SK-N-MC (cell line): ENCODE measurements around the gene DISC1.

ENCODE experiments used
- EZH2 ChIP-seq: fragments of 200-600 bp; sonication (generic); IDR thresholded peaks from one replicate; pipeline ENCODE4 v1.6.1; 2017; ENCODE audit warnings: antibody characterized with exemption
- FOXP2 ChIP-seq: optimal IDR thresholded peaks from 2 replicates; pipeline ENCODE3; 2011; ENCODE audit warnings: mild to moderate bottlenecking, moderate library complexity; ENCODE audit not compliant: insufficient read depth; ENCODE audit errors: extremely low read length, control extremely low read depth
- POLR2AphosphoS5 ChIP-seq: IDR thresholded peaks from 2 replicates; pipeline ENCODE4 v1.6.1; 2012; ENCODE audit warnings: mild to moderate bottlenecking, low read depth, low read length, borderline replicate concordance

DNA sequence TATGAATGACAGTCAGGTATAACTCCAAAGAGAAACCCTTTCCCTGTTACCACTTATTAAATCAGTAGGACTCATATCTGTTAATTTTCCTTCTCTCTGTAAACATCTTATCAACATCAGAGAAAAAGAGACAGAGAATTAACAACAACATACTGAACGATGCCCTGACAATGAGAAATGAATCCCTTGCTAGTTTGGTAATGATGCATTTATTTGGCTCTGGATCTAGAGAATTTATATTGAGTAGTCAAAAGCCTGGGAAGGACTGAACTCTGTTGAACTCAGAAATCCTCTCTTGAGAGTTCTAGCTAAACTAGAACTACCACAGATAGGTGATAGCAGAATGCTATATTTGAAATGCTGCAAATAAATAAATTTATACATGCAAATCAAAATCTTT is 325.6 kb downstream of the DISC1 start:
- TF ChIP-seq POLR2AphosphoS5 (no peak), EZH2 (no peak), FOXP2 (no peak)
